ENCODE data around the gene ALK.

ALK gene

DNA sequence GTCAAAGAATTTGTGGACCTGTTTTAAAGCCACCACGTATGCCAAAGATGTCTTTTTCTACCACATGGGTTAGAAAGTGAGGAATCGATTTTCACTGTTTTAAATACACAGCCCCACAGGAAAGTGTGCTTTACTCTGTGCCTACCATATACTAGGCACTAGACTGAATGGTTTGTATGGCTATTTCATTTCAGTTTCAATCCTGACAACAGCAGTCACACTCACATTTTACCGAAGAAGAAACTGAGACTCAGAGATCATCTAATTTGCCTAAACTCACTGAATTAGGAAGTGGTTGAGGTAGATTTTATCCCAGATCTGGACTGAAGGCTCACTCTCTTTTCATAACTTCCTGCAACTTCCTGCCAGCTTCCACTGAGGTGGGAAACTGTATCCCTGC is 176.4 kb downstream of the ALK start:
- no peak overlapping the region for H3K4me3 ChIP-seq (ENCODE audit: control insufficient read depth, low read depth, low read length)
- TF ChIP-seq, protein P1, sequence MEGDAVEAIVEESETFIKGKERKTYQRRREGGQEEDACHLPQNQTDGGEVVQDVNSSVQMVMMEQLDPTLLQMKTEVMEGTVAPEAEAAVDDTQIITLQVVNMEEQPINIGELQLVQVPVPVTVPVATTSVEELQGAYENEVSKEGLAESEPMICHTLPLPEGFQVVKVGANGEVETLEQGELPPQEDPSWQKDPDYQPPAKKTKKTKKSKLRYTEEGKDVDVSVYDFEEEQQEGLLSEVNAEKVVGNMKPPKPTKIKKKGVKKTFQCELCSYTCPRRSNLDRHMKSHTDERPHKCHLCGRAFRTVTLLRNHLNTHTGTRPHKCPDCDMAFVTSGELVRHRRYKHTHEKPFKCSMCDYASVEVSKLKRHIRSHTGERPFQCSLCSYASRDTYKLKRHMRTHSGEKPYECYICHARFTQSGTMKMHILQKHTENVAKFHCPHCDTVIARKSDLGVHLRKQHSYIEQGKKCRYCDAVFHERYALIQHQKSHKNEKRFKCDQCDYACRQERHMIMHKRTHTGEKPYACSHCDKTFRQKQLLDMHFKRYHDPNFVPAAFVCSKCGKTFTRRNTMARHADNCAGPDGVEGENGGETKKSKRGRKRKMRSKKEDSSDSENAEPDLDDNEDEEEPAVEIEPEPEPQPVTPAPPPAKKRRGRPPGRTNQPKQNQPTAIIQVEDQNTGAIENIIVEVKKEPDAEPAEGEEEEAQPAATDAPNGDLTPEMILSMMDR (IDR thresholded peaks at IDR 0.05; ENCODE audit: control insufficient read depth, insufficient read depth, low read depth, low read length, missing control alignments) = no peak
- no peak for DNase-seq (ENCODE audit: low read depth)

GRCh38 chr2:29743516-29743915 is 177.9 kb downstream of the ALK start:
- TF ChIP-seq, protein P1 (IDR thresholded peaks at IDR 0.05; ENCODE audit: control insufficient read depth, insufficient read depth, low read depth, low read length, missing control alignments) = no peak
- no peak overlapping the region for H3K4me3 ChIP-seq (ENCODE audit: control insufficient read depth, low read depth, low read length)
- no peak for DNase-seq (ENCODE audit: low read depth)

- no peak overlapping the region for H3K4me3 ChIP-seq (ENCODE audit: control insufficient read depth, low read depth, low read length)
- DNase-seq (ENCODE audit: low read depth) = no peak
- TF ChIP-seq, protein P1 (IDR thresholded peaks at IDR 0.05; ENCODE audit: control insufficient read depth, insufficient read depth, low read depth, low read length, missing control alignments) = no peak
Observed at GRCh38 chr2:29742656-29743055, 178.7 kb downstream of the ALK start.

- no peak overlapping the region for H3K4me3 ChIP-seq (ENCODE audit: control insufficient read depth, low read depth, low read length)
- no peak for DNase-seq (ENCODE audit: low read depth)
- TF ChIP-seq, protein P1 (IDR thresholded peaks at IDR 0.05; ENCODE audit: control insufficient read depth, insufficient read depth, low read depth, low read length, missing control alignments) = no peak
Observed at GRCh38 chr2:29741132-29741531, 180.3 kb downstream of the ALK start.

DNA sequence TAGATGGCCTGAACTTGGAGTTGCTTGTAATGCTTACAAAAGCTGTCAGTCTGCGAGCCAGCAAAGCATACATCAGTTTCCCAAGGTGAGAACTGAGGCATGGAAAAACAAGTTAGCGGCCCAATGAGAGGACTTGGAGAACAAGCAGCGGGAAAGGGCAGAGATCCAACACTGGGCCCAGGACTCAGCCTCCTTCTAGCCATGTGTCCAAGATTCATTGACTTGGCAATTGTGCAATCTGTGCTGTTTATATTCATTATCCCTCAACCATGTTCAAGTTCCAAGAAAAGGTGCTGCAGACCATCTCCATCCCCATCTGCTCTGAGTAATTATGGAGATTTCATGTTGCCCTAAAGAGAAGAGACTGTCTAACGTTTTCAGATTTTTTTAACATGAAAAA is 187.4 kb downstream of the ALK start:
- H3K4me3 ChIP-seq (ENCODE audit: control insufficient read depth, low read depth, low read length) = no peak overlapping the region
- TF ChIP-seq, protein P1 (IDR thresholded peaks at IDR 0.05; ENCODE audit: control insufficient read depth, insufficient read depth, low read depth, low read length, missing control alignments) = no peak

GRCh38 chr2:29733213-29733612 is 188.2 kb downstream of the ALK start:
- no peak for DNase-seq (ENCODE audit: low read depth)
- no peak overlapping the region for H3K4me3 ChIP-seq (ENCODE audit: control insufficient read depth, low read depth, low read length)
- TF ChIP-seq, protein P1 (IDR thresholded peaks at IDR 0.05; ENCODE audit: control insufficient read depth, insufficient read depth, low read depth, low read length, missing control alignments) = no peak

More for the DNA sequence above, 187.4 kb downstream of the ALK start:
- no peak for DNase-seq (ENCODE audit: low read depth)

DNA sequence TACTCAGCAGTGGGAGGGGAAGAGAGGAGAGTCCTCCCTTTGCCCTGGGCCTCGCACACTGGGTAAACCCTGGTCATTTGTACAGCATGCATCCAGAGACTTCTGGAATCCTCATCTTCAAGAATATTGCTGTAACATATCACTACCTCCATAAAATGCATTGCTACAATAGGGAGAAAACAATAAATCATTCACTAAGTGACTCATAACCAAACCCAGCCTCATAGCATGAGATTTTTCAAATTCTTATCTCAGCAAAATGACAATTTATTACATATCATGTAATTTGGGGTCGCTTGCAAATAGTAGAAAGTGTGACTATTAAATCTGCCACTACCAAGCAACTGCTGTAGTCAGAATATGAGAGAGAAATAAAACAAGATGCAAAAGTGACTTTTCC is 189.4 kb downstream of the ALK start:
- no peak for DNase-seq (ENCODE audit: low read depth)
- H3K4me3 ChIP-seq (ENCODE audit: control insufficient read depth, low read depth, low read length) = no peak overlapping the region
- TF ChIP-seq, protein P1 (IDR thresholded peaks at IDR 0.05; ENCODE audit: control insufficient read depth, insufficient read depth, low read depth, low read length, missing control alignments) = no peak

Measured in AG09309 (cell line).